GM12878 (cell line): ENCODE results near the gene DISC1. TPM values are rescaled to one million over a fixed set of nuclear protein-coding genes. Genes with fewer than 3 reads are reported as not detected.

Source experiments
- ATAC-seq: fragments of 200-7000 bp; cut with Tn5 transposase; 3 replicates; pipeline ENCODE4 v1.9.1; 2020; ENCODE audit warnings: mild to moderate bottlenecking, moderate library complexity
- BruUV-seq: library from RNA; stranded (reverse); fragments of 400-500 nt; replicated peaks from 2 replicates; lab custom pipeline; 2021; lab: Mats Ljungman, UMichigan
- CTCF ChIA-PET: fragments of 300-600 bp; sonication (Branson Sonifier 250); formaldehyde crosslinking; extraction: SDS; loops from one replicate; lab custom pipeline; 2021; ENCODE audit warnings: inconsistent platforms; lab: Yijun Ruan, JAX
- POLR2A ChIA-PET: fragments of 350-600 bp; formaldehyde crosslinking; extraction: SDS; loops from one replicate; lab custom pipeline; 2021; ENCODE audit warnings: inconsistent platforms; lab: Charles Lee
- RAD21 ChIA-PET: fragments of 300-600 bp; sonication (Branson Sonifier 250); formaldehyde crosslinking; loops from one replicate; lab custom pipeline; 2023; ENCODE audit warnings: antibody characterized with exemption; ENCODE audit not compliant: unreplicated experiment; lab: Charles Lee
- SMC1A ChIA-PET: fragments of 300-600 bp; sonication (Branson Sonifier 250); formaldehyde crosslinking; loops from one replicate; lab custom pipeline; 2023; ENCODE audit not compliant: unreplicated experiment, uncharacterized antibody; lab: Charles Lee
- DNase-seq: peaks from one replicate; pipeline ENCODE4 v3.0.0-alpha.2; 2011; ENCODE audit warnings: low read depth, low spot score
- FAIRE-seq: peaks from 3 replicates; lab custom pipeline; 2011; peaks lifted over from hg19 to GRCh38; lab: Jason Lieb, UNC
- H2AFZ ChIP-seq: 2 replicates; pipeline ENCODE4 v1.6.0; 2011; ENCODE audit warnings: low read depth, low read length, control low read depth; ENCODE audit not compliant: control insufficient read depth
- H3K27ac ChIP-seq: 2 replicates; pipeline ENCODE4 v1.5.1; 2011; ENCODE audit warnings: control low read depth; ENCODE audit not compliant: control insufficient read depth, insufficient read depth
- H3K27me3 ChIP-seq, 2 experiments: replicated peaks in 1 of 2; 2 replicates each; pipeline versions ENCODE4 v1.6.0 to v1.6.1; 2011; ENCODE audit warnings: low read length in 1 of 2; ENCODE audit not compliant: control insufficient read depth in 2 of 2, insufficient read depth in 2 of 2
- H3K36me3 ChIP-seq, 2 experiments: 2 replicates each; pipeline ENCODE4 v1.5.1; 2011; ENCODE audit warnings: low read length in 1 of 2; ENCODE audit not compliant: control insufficient read depth in 2 of 2, insufficient read depth in 2 of 2
- H3K4me1 ChIP-seq: 2 replicates; pipeline ENCODE4 v1.6.1; 2011; ENCODE audit warnings: mild to moderate bottlenecking, low read length, moderate library complexity, mixed read lengths; ENCODE audit not compliant: control insufficient read depth, insufficient read depth
- H3K4me2 ChIP-seq: 2 replicates; pipeline ENCODE4 v1.6.0; 2011; ENCODE audit warnings: control low read depth; ENCODE audit not compliant: control insufficient read depth, insufficient read depth
- H3K4me3 ChIP-seq: fragments of 200-600 bp; sonication (generic); 2 replicates; pipeline ENCODE4 v1.5.1; 2016
- H3K79me2 ChIP-seq: 2 replicates; pipeline ENCODE4 v1.6.0; 2011; ENCODE audit warnings: low read length; ENCODE audit not compliant: control insufficient read depth, insufficient read depth
- H3K9ac ChIP-seq: 2 replicates; pipeline ENCODE4 v1.8.0; 2011; ENCODE audit warnings: low read length, control low read depth, mixed read lengths; ENCODE audit not compliant: control insufficient read depth, insufficient read depth
- H3K9me3 ChIP-seq: replicated peaks from 3 replicates; pipeline ENCODE4 v1.5.1; 2011; ENCODE audit warnings: mild to moderate bottlenecking, low read length; ENCODE audit not compliant: control insufficient read depth, insufficient read depth
- H4K20me1 ChIP-seq: 2 replicates; pipeline ENCODE4 v1.6.0; 2011; ENCODE audit not compliant: control insufficient read depth, insufficient read depth
- BMI1 ChIP-seq: fragments of 450-650 bp; IDR thresholded peaks from 2 replicates; pipeline ENCODE4 v1.6.1; 2016; ENCODE audit warnings: mild to moderate bottlenecking, moderate library complexity, borderline replicate concordance
- EP300 ChIP-seq, 2 experiments: fragments of 150-350 bp in 1 of 2; IDR thresholded peaks; 2 replicates each; pipeline ENCODE4 v1.6.1; 2011 to 2012; ENCODE audit warnings: low read depth in 2 of 2, low read length in 2 of 2, borderline replicate concordance in 1 of 2, improper control_type of control experiment in 1 of 2, inconsistent platforms in 1 of 2; ENCODE audit not compliant: control insufficient read depth in 1 of 2
- IKZF1 ChIP-seq: fragments of 450-650 bp; conservative IDR thresholded peaks from 2 replicates; pipeline ENCODE4 v1.6.1; 2017; ENCODE audit warnings: antibody characterized with exemption, mild to moderate bottlenecking
- MEF2B ChIP-seq: fragments of 450-650 bp; IDR thresholded peaks from 2 replicates; pipeline ENCODE4 v1.6.1; 2018; ENCODE audit warnings: mild to moderate bottlenecking, moderate library complexity; ENCODE audit not compliant: partially characterized antibody, poor library complexity, severe bottlenecking
- MYB ChIP-seq: fragments of 150-350 bp; IDR thresholded peaks from 2 replicates; pipeline ENCODE4 v1.6.1; 2014; ENCODE audit warnings: mild to moderate bottlenecking, low read depth, low read length, borderline replicate concordance
- PAX8 ChIP-seq: fragments of 450-650 bp; IDR thresholded peaks from 2 replicates; pipeline ENCODE4 v1.6.1; 2017; ENCODE audit warnings: mild to moderate bottlenecking, moderate library complexity
- RB1 ChIP-seq: fragments of 450-650 bp; formaldehyde crosslinking; IDR thresholded peaks from 2 replicates; pipeline ENCODE4 v1.6.1; 2017; ENCODE audit warnings: mild to moderate bottlenecking, borderline replicate concordance
- SMARCA5 ChIP-seq: fragments of 450-650 bp; IDR thresholded peaks from 2 replicates; pipeline ENCODE4 v1.6.1; 2017; ENCODE audit warnings: mild to moderate bottlenecking
- SPI1 ChIP-seq: IDR thresholded peaks from 2 replicates; pipeline ENCODE4 v1.6.1; 2011; ENCODE audit warnings: low read depth, mild to moderate bottlenecking, low read length, moderate library complexity, borderline replicate concordance; ENCODE audit not compliant: insufficient read depth
- SUZ12 ChIP-seq: fragments of 200-600 bp; sonication (generic); IDR thresholded peaks from one replicate; pipeline ENCODE4 v1.6.1; 2018; ENCODE audit warnings: antibody characterized with exemption, mild to moderate bottlenecking; ENCODE audit not compliant: unreplicated experiment
- TBL1XR1 ChIP-seq: IDR thresholded peaks from 2 replicates; pipeline ENCODE4 v1.6.1; 2012; ENCODE audit warnings: low read depth, low read length, improper control_type of control experiment
- ZSCAN29 ChIP-seq: fragments of 450-650 bp; IDR thresholded peaks from 2 replicates; pipeline ENCODE4 v1.6.1; 2017; ENCODE audit warnings: mild to moderate bottlenecking, moderate library complexity
- WGBS: methylation state at CpG from one replicate; pipeline ENCODE4 v1.1.6; 2016; ENCODE audit warnings: low lambda C conversion rate; ENCODE audit not compliant: insufficient replicate concordance, insufficient coverage; ENCODE audit errors: missing lambda C conversion rate; 5-methylcytosine and 5-hydroxymethylcytosine counted together
- in situ Hi-C: fragments of 300-500 bp; cut with MboI; formaldehyde crosslinking; loops from 9 replicates; pipeline ENCODE4 v1.14.3; 2018; ENCODE audit warnings: mixed read lengths
- intact Hi-C: fragments of 100-400 bp; cut with micrococcal nuclease; formaldehyde crosslinking; loops from one replicate; pipeline ENCODE4 v1.14.2; 2022; ENCODE audit not compliant: unreplicated experiment
- polyA plus RNA-seq, 11 experiments: library from polyadenylated mRNA; depleted of rRNA in 4 of 11; unstranded in 6 of 11; stranded (reverse) in 5 of 11; fragments of >200 nt; fragmentation: Nextera tagmentation in 4 of 11; fragmentation: Illumina TruSeq in 1 of 11; extraction: Ambion mirVana in 4 of 11; extraction: Trizol in 1 of 11; gene quantifications; 1 replicate in 1 of 11; 2 replicates in 10 of 11; pipeline versions ENCODE4 v1.2.1 to v1.2.3, GENCODE V29; 2011 to 2016; ENCODE audit warnings: inconsistent platforms in 2 of 11, missing spikeins in 2 of 11, low read depth in 1 of 11
- total RNA-seq, 4 experiments: library from RNA; depleted of rRNA in 3 of 4; stranded (reverse); fragments of >200 nt in 3 of 4; fragmentation: Illumina TruSeq in 1 of 4; extraction: Trizol in 1 of 4; gene quantifications; 2 replicates each; pipeline versions ENCODE4 v1.2.1 to v1.2.3, GENCODE V29; 2013 to 2021
- TF ChIP-seq, protein P1 (sequence below): fragments of 150-350 bp; IDR thresholded peaks from 2 replicates; pipeline ENCODE4 v1.6.1; 2014; ENCODE audit warnings: mild to moderate bottlenecking, low read depth, low read length
- TF ChIP-seq, protein P2 (sequence below): IDR thresholded peaks from 2 replicates; pipeline ENCODE4 v1.6.1; 2012; ENCODE audit warnings: mild to moderate bottlenecking, low read depth, low read length

The DISC1 gene
- total and polyA plus RNA-seq, 10 of the 15 experiments (the other 5 are each of a cell fraction or from before 2014, with no cell fraction given): 0.05 to 0.72 (median 0.19) TPM; not detected in 1

DNA sequence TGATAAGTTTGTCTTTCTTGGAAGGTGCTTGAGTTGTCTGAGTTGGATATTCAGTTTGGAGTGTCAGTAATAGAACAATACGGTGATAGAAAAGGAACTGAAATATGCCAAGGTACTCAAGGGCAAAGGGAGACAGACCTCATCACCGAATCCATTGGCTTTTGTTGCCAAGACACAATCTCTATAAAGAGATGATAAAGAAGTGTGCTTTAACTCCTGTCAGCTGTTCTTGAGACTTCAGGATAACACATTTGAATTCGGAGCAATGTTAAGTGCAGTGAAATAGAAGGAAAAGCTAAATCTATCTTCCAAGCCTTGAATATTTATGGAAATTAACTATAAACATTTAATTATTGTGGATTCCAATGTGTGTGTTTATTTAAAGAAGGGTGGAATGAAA is 194.7 kb downstream of the DISC1 start:
- intact Hi-C loops (no loop called here), in situ Hi-C loops (no loop called here)
- Histone ChIP-seq H4K20me1 (no peaks in the 10 kb centered on the region), H3K9me3 (no peaks in the 10 kb centered on the region), H3K4me2 (no peak overlapping the region), H3K27ac (no peak overlapping the region), H3K27me3 (peaks cover 0 to 3% of the 10 kb centered on the region in 2 experiments; a peak in 2 of 4 replicates), H3K36me3 (no peaks in the 10 kb centered on the region), H3K4me3 (no peak overlapping the region), H3K9ac (no peak overlapping the region), H3K79me2 (no peaks in the 10 kb centered on the region), H2AFZ (no peak overlapping the region), H3K4me1 (no peaks in the 10 kb centered on the region)
- ATAC-seq: no peak
- RAD21 ChIA-PET: no interaction called here
- no peak for FAIRE-seq
- BruUV-seq: no TSS peak
- 35% methylated on average over 3 of the region's 3 CpGs for WGBS
- DNase-seq: no peak
- CTCF ChIA-PET: no interaction called here
- SMC1A ChIA-PET: no interaction called here
- TF ChIP-seq ZSCAN29 (no peak), PAX8 (no peak), MYB (no peak), SPI1 (no peak), EP300 (IDR thresholded peaks at IDR 0.05; ENCODE audit: borderline replicate concordance in 1 of 2, control insufficient read depth in 1 of 2, low read depth in 2 of 2, low read length in 2 of 2) (no peak), IKZF1 (no peak), MEF2B (no peak), BMI1 (no peak), SUZ12 (no peak), SMARCA5 (no peak), RB1 (no peak), TBL1XR1 (no peak)
- TF ChIP-seq, protein P1, sequence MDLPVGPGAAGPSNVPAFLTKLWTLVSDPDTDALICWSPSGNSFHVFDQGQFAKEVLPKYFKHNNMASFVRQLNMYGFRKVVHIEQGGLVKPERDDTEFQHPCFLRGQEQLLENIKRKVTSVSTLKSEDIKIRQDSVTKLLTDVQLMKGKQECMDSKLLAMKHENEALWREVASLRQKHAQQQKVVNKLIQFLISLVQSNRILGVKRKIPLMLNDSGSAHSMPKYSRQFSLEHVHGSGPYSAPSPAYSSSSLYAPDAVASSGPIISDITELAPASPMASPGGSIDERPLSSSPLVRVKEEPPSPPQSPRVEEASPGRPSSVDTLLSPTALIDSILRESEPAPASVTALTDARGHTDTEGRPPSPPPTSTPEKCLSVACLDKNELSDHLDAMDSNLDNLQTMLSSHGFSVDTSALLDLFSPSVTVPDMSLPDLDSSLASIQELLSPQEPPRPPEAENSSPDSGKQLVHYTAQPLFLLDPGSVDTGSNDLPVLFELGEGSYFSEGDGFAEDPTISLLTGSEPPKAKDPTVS: no peak
- TF ChIP-seq, protein P2, sequence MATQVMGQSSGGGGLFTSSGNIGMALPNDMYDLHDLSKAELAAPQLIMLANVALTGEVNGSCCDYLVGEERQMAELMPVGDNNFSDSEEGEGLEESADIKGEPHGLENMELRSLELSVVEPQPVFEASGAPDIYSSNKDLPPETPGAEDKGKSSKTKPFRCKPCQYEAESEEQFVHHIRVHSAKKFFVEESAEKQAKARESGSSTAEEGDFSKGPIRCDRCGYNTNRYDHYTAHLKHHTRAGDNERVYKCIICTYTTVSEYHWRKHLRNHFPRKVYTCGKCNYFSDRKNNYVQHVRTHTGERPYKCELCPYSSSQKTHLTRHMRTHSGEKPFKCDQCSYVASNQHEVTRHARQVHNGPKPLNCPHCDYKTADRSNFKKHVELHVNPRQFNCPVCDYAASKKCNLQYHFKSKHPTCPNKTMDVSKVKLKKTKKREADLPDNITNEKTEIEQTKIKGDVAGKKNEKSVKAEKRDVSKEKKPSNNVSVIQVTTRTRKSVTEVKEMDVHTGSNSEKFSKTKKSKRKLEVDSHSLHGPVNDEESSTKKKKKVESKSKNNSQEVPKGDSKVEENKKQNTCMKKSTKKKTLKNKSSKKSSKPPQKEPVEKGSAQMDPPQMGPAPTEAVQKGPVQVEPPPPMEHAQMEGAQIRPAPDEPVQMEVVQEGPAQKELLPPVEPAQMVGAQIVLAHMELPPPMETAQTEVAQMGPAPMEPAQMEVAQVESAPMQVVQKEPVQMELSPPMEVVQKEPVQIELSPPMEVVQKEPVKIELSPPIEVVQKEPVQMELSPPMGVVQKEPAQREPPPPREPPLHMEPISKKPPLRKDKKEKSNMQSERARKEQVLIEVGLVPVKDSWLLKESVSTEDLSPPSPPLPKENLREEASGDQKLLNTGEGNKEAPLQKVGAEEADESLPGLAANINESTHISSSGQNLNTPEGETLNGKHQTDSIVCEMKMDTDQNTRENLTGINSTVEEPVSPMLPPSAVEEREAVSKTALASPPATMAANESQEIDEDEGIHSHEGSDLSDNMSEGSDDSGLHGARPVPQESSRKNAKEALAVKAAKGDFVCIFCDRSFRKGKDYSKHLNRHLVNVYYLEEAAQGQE: no peak
- POLR2A ChIA-PET: interaction anchor here (0.7 kb wide), 1 partner anchor 68 kb away, joined by 3 read pairs; no protein-coding TSS in a partner anchor
